Coronary artery (tissue), 2 donors: ENCODE data around the gene TP73.

Source experiments
- DNase-seq: peaks from one replicate; pipeline ENCODE4 v3.0.0-alpha.2; 2017; ENCODE audit warnings: low spot score
- H3K27ac ChIP-seq, 2 donors: fragments of 200-600 bp; sonication (generic); one replicate each; pipeline ENCODE4 v1.5.1; 2016 to 2019
- H3K4me3 ChIP-seq: fragments of 200-600 bp; sonication (generic); 2 replicates; pipeline ENCODE4 v1.5.1; 2016; ENCODE audit warnings: mild to moderate bottlenecking, moderate library complexity
- TF ChIP-seq, protein P1 (sequence below): fragments of 200-600 bp; sonication (generic); IDR thresholded peaks from one replicate; pipeline ENCODE4 v1.5.1; 2019; ENCODE audit warnings: antibody characterized with exemption

TP73 gene

DNA sequence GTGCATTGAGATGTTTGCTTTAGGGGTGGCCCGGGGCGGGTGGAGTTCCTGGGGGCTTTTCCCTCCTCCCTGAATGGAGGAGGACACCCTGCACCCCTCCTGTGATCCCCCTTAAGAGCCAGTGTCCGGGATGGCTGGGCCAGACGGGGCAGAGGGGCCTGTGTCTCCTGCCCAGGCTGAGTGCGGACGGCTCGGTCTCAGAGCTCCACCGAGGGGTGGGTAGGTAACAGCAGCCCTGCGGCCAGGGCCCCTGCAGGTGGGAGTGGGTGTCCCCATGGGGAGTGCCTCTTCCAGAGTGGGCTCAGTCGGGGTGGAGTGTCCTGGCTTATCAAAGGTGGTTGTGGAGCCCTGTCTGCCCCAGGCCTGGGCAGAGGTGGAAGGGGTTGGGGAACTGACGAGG, 23.1 kb downstream of the TP73 start:
- H3K4me3 ChIP-seq: no peak overlapping the region
- TF ChIP-seq, protein P1, sequence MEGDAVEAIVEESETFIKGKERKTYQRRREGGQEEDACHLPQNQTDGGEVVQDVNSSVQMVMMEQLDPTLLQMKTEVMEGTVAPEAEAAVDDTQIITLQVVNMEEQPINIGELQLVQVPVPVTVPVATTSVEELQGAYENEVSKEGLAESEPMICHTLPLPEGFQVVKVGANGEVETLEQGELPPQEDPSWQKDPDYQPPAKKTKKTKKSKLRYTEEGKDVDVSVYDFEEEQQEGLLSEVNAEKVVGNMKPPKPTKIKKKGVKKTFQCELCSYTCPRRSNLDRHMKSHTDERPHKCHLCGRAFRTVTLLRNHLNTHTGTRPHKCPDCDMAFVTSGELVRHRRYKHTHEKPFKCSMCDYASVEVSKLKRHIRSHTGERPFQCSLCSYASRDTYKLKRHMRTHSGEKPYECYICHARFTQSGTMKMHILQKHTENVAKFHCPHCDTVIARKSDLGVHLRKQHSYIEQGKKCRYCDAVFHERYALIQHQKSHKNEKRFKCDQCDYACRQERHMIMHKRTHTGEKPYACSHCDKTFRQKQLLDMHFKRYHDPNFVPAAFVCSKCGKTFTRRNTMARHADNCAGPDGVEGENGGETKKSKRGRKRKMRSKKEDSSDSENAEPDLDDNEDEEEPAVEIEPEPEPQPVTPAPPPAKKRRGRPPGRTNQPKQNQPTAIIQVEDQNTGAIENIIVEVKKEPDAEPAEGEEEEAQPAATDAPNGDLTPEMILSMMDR: no peak
- H3K27ac ChIP-seq: no peak overlapping the region
- no peak for DNase-seq

DNA sequence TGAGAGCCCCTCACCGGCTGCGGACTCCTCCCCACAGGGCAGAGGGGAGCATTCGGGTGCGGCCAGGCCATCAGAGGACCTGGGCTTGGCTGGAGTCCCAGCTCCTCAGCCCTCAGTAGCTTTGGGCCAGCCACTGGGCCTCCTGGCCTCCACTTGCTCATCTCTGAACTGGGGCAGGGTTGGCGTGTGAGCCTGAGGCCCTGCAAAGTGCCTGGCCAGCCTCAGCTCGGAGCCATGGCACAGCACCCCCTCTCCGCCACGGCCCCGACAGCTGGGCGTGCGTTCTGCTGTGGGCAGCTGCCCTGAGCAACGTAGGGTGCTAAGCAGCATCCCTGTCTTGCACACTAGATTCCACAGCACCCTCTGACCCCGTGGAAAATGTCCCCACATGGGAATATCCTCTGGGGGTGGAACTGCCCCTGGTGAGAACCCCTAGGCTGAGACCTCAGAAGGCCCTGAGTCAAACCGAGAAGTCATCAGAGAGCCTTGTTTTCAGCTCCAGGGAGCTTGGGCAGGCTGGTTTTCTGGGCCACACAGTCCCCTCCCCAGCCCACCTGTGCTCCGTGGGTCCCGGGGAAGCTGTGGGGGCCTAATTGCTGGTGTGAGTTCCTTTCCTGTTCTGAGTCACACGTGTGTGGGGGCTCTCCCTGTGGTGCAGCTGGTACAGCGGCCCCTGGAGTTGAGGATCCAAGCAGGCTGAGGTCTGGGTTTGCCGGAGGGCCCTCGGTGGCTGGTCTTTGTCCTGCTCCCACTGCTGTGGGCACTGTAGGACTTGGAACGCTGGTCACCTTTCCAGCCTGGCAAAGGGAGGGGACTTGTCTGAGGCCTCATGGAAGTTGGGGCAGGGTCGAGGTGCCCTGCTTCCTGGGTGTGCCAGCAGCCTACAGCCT, 24.5 kb downstream of the TP73 start:
- DNase-seq: no peak
- TF ChIP-seq, protein P1: no peak
- H3K27ac ChIP-seq: no peak overlapping the region
- H3K4me3 ChIP-seq: no peak overlapping the region

DNA sequence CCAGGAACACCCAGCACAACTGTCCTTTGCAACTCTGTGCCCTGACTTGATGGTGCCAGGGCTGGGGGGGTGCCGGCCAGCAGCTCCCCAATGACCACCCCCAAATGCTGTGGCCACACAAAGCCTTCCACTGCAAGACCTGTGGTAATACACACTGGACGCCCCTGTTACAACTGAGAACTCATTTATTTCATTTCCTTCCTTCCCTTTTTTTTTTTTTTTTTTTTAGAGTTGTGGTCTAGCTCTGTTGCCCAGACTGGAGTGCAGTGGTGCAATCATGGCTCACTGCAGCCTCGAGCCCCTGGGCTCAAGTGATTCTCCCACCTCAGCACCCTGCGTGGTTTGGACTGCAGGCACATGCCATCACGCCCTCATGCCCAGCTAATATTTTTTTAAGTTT, 25.2 kb downstream of the TP73 start:
- no peak for DNase-seq
- H3K27ac ChIP-seq: no peak overlapping the region

DNA sequence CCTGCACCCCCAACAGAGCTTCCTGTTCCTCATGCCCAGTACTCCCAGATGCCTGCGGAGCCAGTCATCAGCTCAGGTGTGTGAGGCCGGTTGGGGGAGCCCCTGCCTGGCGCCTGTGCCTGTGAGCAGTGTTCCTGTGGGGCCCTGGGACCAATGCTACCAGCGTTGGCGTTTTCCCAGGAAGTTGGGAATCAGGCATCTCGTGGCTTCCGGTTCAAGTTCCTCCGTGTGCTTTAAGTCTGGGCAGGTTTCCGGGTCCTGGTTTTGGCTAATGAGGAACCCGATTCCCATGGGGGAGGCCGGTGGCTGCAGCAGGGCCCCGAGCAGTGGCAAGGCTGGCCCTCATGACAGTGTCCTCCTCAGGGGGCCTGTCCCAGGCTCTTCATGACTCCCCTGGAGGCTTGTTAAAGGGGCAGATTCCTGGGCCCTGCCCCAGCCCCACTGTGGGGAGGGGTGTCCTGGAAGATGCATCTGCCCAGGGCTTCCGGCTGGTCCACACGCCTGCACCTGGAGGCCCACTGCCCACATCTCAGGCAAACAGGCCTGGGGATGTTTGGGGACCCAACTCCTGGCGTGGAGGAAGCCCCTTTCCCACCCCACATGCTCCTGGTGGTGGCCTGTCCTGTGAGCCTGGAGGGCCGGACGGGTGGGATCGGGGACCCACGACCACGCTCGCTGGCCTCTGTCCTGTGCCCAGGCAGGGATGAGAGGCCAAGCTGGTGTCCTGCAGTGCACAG, 26.2 kb downstream of the TP73 start:
- Histone ChIP-seq H3K27ac (no peak overlapping the region), H3K4me3 (no peak overlapping the region)
- TF ChIP-seq, protein P1: no peak
- DNase-seq: no peak

More for the DNA sequence above, 25.2 kb downstream of the TP73 start:
- H3K4me3 ChIP-seq: no peak overlapping the region
- TF ChIP-seq, protein P1: no peak

DNA sequence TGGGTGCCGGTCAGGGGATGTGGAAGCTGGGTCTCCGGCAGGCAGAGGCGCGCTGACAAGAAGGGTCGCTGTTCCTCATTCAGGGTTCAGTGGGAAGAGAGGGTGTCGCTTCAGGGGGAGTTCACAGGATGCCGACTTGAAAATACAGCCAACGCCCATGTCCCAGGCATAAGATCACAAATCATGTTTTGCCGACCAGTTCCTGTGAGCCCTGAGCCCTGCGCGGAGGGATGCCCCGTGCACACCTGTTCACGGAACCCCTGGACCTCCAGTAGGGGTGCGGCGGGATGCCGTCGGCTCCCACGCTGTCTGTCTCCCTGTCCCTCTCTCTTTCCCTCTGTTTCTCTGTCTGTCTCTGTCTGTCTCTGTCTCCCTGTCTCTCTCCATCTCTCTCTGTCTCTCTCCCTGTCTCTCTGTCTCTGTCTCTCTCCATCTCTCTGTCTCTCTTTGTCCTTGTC, 26.8 kb downstream of the TP73 start:
- H3K27ac ChIP-seq: no peak overlapping the region
- DNase-seq: no peak
- H3K4me3 ChIP-seq: no peak overlapping the region
- TF ChIP-seq, protein P1: no peak

DNA sequence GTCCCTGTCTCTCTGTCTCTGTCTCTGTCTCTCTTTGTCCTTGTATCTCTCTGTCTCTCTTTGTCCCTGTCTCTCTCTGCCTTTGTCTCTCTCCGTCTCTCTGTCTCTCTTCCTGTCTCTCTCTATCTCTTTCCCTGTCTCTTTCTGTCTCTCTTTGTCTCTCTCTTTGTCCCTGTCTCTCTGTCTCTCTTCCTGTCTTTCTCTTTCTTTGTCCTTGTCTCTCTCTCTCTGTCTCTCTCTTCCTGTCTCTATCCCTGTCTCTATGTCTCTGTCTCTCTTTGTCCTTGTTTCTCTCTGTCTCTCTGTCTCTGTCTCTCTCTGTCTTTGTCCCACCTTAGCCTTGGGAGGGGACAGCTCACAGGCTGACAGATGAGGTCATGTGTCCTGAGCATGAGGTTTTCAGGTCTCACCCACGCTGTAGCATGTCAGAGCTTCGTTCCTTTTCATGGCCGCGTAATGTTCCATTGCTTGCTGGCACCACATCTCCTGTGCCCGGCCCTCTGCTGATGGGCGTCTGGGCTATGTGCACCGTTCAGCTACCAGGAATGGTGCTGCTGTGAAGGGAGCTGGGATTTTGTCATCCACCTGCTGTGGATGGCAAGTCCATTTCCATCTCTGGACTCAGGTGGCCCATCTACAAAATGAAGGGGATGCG, 27.6 kb downstream of the TP73 start:
- no peak for DNase-seq
- TF ChIP-seq, protein P1: no peak
- Histone ChIP-seq H3K4me3 (no peak overlapping the region), H3K27ac (no peak overlapping the region)
